ENCODE data around the gene RHOJ. TPM values are rescaled to one million over a fixed set of nuclear protein-coding genes. Genes with fewer than 3 reads are reported as not detected.

Gene RHOJ
- total and polyA plus RNA-seq, 3 donors from 2014 or later: 8.3 to 18.6 (median 8.4) TPM

DNA sequence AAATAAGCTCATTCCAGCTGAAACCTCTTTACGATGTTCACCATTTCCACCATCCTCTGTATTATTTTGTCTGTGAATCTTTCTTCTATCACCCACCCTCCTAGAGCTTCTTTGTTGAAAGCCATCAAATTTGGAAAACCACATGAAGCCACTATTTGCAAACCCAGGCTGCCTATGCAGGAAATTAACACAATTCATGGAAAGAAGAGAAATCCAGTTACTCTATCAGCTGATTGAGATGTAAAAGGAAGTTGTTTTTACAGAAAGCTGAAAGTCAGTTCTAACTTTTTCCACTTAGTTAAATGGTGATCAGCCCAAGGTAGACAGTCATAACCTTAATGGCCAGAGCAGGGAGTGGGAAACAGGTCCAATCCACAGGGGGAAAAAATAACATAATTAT is 6.6 kb downstream of the RHOJ start:
- H3K4me1 ChIP-seq: no peaks in the 10 kb centered on the region
- TF ChIP-seq POLR2A (IDR thresholded peaks at IDR 0.05): no peak
- TF ChIP-seq, protein P1, sequence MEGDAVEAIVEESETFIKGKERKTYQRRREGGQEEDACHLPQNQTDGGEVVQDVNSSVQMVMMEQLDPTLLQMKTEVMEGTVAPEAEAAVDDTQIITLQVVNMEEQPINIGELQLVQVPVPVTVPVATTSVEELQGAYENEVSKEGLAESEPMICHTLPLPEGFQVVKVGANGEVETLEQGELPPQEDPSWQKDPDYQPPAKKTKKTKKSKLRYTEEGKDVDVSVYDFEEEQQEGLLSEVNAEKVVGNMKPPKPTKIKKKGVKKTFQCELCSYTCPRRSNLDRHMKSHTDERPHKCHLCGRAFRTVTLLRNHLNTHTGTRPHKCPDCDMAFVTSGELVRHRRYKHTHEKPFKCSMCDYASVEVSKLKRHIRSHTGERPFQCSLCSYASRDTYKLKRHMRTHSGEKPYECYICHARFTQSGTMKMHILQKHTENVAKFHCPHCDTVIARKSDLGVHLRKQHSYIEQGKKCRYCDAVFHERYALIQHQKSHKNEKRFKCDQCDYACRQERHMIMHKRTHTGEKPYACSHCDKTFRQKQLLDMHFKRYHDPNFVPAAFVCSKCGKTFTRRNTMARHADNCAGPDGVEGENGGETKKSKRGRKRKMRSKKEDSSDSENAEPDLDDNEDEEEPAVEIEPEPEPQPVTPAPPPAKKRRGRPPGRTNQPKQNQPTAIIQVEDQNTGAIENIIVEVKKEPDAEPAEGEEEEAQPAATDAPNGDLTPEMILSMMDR (IDR thresholded peaks at IDR 0.05): no peak
- H3K9me3 ChIP-seq: no peaks in the 10 kb centered on the region
- H3K27me3 ChIP-seq: no peaks in the 10 kb centered on the region
- no peak overlapping the region for H3K27ac ChIP-seq
- no peak overlapping the region for H3K4me3 ChIP-seq
- no peaks in the 10 kb centered on the region for H3K36me3 ChIP-seq (ENCODE audit: low read depth, missing control alignments)
- 43 to 51% methylated on average over 1 of the region's 1 CpG for WGBS, 2 donors
- intact Hi-C loops (cut with DNase I; ENCODE audit: low total_unique reads): no loop called here
- no peak for DNase-seq

DNA sequence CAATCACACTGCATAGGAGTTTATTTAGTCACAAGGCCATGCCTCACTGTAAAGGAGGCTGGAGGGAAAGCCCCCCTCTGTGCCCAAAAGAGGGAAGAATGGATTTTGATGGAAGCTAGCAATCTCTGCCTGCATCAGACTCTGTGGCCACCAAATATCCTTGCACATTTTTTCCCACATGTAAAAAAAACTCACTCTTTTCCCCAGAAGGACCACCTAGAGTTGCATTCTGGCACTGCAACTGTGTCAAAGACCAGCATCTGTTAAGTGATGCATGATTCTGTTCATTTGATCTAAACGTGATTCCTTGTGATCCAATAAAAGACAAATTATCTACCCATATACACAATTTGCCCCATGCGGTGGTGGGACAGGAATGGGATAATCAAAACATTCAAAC is 8.0 kb downstream of the RHOJ start:
- 82 to 89% methylated on average over 2 of the region's 2 CpGs for WGBS, 2 donors
- no peaks in the 10 kb centered on the region for H3K9me3 ChIP-seq
- no peaks in the 10 kb centered on the region for H3K36me3 ChIP-seq (ENCODE audit: low read depth, missing control alignments)
- intact Hi-C loops (cut with DNase I; ENCODE audit: low total_unique reads): no loop called here
- H3K4me3 ChIP-seq: no peak overlapping the region
- DNase-seq: no peak
- TF ChIP-seq, protein P1 (IDR thresholded peaks at IDR 0.05): no peak
- no peak for TF ChIP-seq POLR2A (IDR thresholded peaks at IDR 0.05)
- H3K27ac ChIP-seq: no peak overlapping the region
- H3K4me1 ChIP-seq: no peaks in the 10 kb centered on the region
- no peaks in the 10 kb centered on the region for H3K27me3 ChIP-seq

DNA sequence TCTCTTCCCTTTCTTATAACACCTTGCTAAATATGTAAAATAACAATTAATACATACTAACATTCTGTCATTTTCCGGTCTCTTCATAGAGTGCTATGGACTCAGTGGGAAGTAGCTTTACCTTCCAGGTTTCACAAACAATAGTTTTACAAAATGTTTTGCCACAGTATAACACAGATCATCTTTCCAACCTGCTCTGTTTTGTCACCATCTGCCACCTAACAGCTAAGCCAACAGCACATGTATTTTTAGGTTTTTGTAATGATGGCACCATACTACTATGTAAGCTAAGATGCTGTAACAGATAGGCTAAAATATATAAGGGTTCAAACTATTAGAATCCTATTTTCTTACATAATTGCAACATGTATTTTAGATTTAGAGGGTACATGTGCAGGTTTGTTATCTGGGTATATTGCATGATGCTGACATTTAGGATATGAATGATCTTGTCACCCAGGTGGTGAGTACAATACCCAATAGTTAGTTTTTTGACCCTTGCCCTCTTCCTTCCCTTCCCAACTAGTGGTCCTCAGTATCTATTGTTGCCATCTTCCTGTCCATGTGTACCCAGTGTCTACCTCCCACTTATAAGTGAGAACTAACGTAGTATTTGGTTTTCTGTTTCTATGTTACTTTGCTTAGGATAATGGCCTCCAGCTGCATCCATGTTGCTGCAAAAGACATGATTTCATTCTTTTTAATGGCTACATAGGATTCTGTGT is 8.7 kb downstream of the RHOJ start:
- no peak overlapping the region for H3K27ac ChIP-seq
- TF ChIP-seq, protein P1 (IDR thresholded peaks at IDR 0.05): no peak
- TF ChIP-seq POLR2A (IDR thresholded peaks at IDR 0.05): no peak
- WGBS, 2 donors: 97 to 98% methylated on average over 2 of the region's 2 CpGs

GRCh38 chr14:63214417-63215196 is 10.4 kb downstream of the RHOJ start:
- Histone ChIP-seq H3K4me1 (no peaks in the 10 kb centered on the region), H3K27ac (peak overlapping the region; percentile 37 to 71), H3K27me3 (no peaks in the 10 kb centered on the region), H3K4me3 (no peak overlapping the region), H3K36me3 (ENCODE audit: low read depth, missing control alignments) (no peaks in the 10 kb centered on the region), H3K9me3 (no peaks in the 10 kb centered on the region)
- intact Hi-C loops (cut with DNase I; ENCODE audit: low total_unique reads): no loop called here
- DNase-seq: no peak
- no peak for TF ChIP-seq POLR2A (IDR thresholded peaks at IDR 0.05)
- TF ChIP-seq, protein P1 (IDR thresholded peaks at IDR 0.05): no peak
- WGBS, 2 donors: 40 to 62% methylated on average over 5 of the region's 5 CpGs

More for the DNA sequence above, 8.7 kb downstream of the RHOJ start:
- intact Hi-C loops (cut with DNase I; ENCODE audit: low total_unique reads): no loop called here
- DNase-seq: no peak
- Histone ChIP-seq H3K9me3 (no peaks in the 10 kb centered on the region), H3K4me3 (no peak overlapping the region), H3K27me3 (no peaks in the 10 kb centered on the region), H3K4me1 (no peaks in the 10 kb centered on the region), H3K36me3 (ENCODE audit: low read depth, missing control alignments) (no peaks in the 10 kb centered on the region)

All from testis (tissue), 3 donors.